NB4 (cell line): Measurements from ENCODE around the gene VIT.

Experiments
- CTCF ChIP-seq: IDR thresholded peaks from one replicate; pipeline ENCODE4 v1.5.1; 2012; ENCODE audit warnings: low read depth, low read length
- POLR2A ChIP-seq: IDR thresholded peaks from 2 replicates; pipeline ENCODE4 v1.6.1; 2011; ENCODE audit warnings: mild to moderate bottlenecking; ENCODE audit not compliant: insufficient read length; ENCODE audit errors: extremely low read depth
- TF ChIP-seq, protein P1 (sequence below): IDR thresholded peaks from 2 replicates; pipeline ENCODE4 v1.6.1; 2011; ENCODE audit warnings: low read depth, low read length

DNA sequence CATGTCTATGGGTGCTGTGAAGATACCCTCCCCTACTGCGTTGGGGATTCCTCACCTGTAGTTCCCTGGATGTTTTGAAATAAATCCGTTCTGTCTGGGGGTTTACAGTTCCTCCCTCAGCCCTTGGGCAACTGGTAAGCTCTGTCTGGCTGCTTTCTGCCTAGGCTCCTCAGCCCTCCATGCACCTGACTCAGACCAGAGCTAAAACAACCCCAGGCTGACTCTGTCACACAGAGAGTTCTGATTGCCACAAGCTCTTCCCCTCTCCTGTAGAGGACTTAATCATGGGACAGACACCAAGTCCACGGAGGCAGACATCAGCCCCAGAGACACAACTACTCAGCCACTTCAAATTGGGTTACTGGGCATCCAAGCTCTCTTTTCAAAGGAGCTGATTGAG is 6.3 kb downstream of the VIT start:
- TF ChIP-seq, protein P1, sequence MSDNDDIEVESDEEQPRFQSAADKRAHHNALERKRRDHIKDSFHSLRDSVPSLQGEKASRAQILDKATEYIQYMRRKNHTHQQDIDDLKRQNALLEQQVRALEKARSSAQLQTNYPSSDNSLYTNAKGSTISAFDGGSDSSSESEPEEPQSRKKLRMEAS, result no peak
- TF ChIP-seq POLR2A (no peak), CTCF (no peak)
